SU-DHL-6 (cell line): ENCODE measurements around the gene SDC1.

Source experiments
- CTCF ChIP-seq: fragments of 200-600 bp; sonication (generic); IDR thresholded peaks from one replicate; pipeline ENCODE4 v1.5.1; 2017; ENCODE audit warnings: antibody characterized with exemption, mild to moderate bottlenecking, low read length, moderate library complexity; ENCODE audit not compliant: insufficient read depth, poor library complexity, severe bottlenecking
- EZH2phosphoT487 ChIP-seq: fragments of 200-600 bp; sonication (generic), shearing (Covaris generic); conservative IDR thresholded peaks from 2 replicates; pipeline ENCODE4 v1.6.1; 2018; ENCODE audit warnings: mild to moderate bottlenecking, antibody characterized with exemption, low read length, moderate library complexity, mixed read lengths

GRCh38 chr2:20178249-20178607 lies 46.7 kb downstream of the SDC1 start:
- TF ChIP-seq CTCF (no peak), EZH2phosphoT487 (no peak)
